Measurements from ENCODE around the gene LTA.

The LTA gene

GRCh38 chr6:31543639-31544038 lies 28.4 kb upstream of the LTA start:
- no peak for DNase-seq

GRCh38 chr6:31544676-31545075 lies 27.4 kb upstream of the LTA start:
- DNase-seq, result no peak

- no peak for DNase-seq
These were observed 26.8 kb upstream of the LTA start for GRCh38 chr6:31545291-31545690.

GRCh38 chr6:31546339-31546957 lies 25.6 kb upstream of the LTA start, which contains the start of gene ATP6V1G2:
Gene ATP6V1G2 (minus strand): TSS chr6:31546608. CDS start chr6:31546559, 49 bp downstream.
- DNase-seq, result peak; percentile 81 to 82

- peak; percentile 84 to 85 for DNase-seq
These were observed 24.9 kb upstream of the LTA start, which contains the start of gene NFKBIL1 for GRCh38 chr6:31546958-31547726. Gene NFKBIL1 (plus strand): TSS chr6:31547608. CDS start chr6:31547695, 87 bp downstream.

GRCh38 chr6:31547727-31548543 lies 24.2 kb upstream of the LTA start:
- no peak for DNase-seq

- no peak for DNase-seq
These were observed 23.6 kb upstream of the LTA start for GRCh38 chr6:31548544-31548873.

- peak; percentile 61 to 65 for DNase-seq
These were observed 20.7 kb upstream of the LTA start for GRCh38 chr6:31551371-31551770.

GRCh38 chr6:31556307-31556706 lies 15.8 kb upstream of the LTA start:
- DNase-seq, result no peak

- DNase-seq, result no peak
These were observed 14.4 kb upstream of the LTA start for GRCh38 chr6:31557443-31558317.

- DNase-seq, result no peak
These were observed 13.8 kb upstream of the LTA start for GRCh38 chr6:31558318-31558625.

GRCh38 chr6:31558631-31559500 lies 13.2 kb upstream of the LTA start:
- peak; percentile 65 to 71 for DNase-seq

- no peak for DNase-seq
These were observed 12.5 kb upstream of the LTA start for GRCh38 chr6:31559606-31559957.

- no peak for DNase-seq
These were observed 12.0 kb upstream of the LTA start for GRCh38 chr6:31559958-31560696.

- no peak for DNase-seq
These were observed 11.4 kb upstream of the LTA start for GRCh38 chr6:31560697-31561058.

- DNase-seq, result no peak
These were observed 4.3 kb upstream of the LTA start for GRCh38 chr6:31567531-31568370.

- DNase-seq, result peak; percentile 55 to 61
These were observed 3.5 kb upstream of the LTA start for GRCh38 chr6:31568537-31568961.

- no peak for DNase-seq
These were observed 2.1 kb upstream of the LTA start for GRCh38 chr6:31569861-31570536.
